BE2C (cell line): ENCODE results near the gene D2HGDH.

ENCODE experiments used
- DNase-seq: peaks from one replicate; pipeline ENCODE4 v3.0.0-alpha.2; 2020
- H3K27me3 ChIP-seq: fragments of 250-450 bp; sonication (Bioruptor Pico); 2 replicates; pipeline ENCODE4 v1.5.1; 2020; ENCODE audit warnings: mild to moderate bottlenecking
- H3K36me3 ChIP-seq: fragments of 250-450 bp; sonication (Bioruptor Pico); 2 replicates; pipeline ENCODE4 v1.5.1; 2020; ENCODE audit warnings: mild to moderate bottlenecking
- H3K4me1 ChIP-seq: fragments of 250-450 bp; sonication (Bioruptor Pico); 2 replicates; pipeline ENCODE4 v1.5.1; 2020
- H3K4me3 ChIP-seq: 2 replicates; pipeline ENCODE4 v1.5.1; 2011; ENCODE audit warnings: low read depth, low read length
- H3K9me3 ChIP-seq: fragments of 250-450 bp; sonication (Bioruptor Pico); 2 replicates; pipeline ENCODE4 v1.5.1; 2020
- TF ChIP-seq, protein P1 (sequence below): IDR thresholded peaks from 2 replicates; pipeline ENCODE4 v1.5.1; 2012; ENCODE audit warnings: mild to moderate bottlenecking, low read depth, low read length

D2HGDH gene

GRCh38 chr2:241796209-241796608, 61.8 kb downstream of the D2HGDH start:
- Histone ChIP-seq H3K9me3 (no peaks in the 10 kb centered on the region; the same call in 1 of the 2 replicates), H3K4me1 (no peaks in the 10 kb centered on the region; the same call in 1 of the 2 replicates), H3K27me3 (no peaks in the 10 kb centered on the region), H3K4me3 (no peak overlapping the region), H3K36me3 (no peaks in the 10 kb centered on the region)
- no peak for DNase-seq
- TF ChIP-seq, protein P1, sequence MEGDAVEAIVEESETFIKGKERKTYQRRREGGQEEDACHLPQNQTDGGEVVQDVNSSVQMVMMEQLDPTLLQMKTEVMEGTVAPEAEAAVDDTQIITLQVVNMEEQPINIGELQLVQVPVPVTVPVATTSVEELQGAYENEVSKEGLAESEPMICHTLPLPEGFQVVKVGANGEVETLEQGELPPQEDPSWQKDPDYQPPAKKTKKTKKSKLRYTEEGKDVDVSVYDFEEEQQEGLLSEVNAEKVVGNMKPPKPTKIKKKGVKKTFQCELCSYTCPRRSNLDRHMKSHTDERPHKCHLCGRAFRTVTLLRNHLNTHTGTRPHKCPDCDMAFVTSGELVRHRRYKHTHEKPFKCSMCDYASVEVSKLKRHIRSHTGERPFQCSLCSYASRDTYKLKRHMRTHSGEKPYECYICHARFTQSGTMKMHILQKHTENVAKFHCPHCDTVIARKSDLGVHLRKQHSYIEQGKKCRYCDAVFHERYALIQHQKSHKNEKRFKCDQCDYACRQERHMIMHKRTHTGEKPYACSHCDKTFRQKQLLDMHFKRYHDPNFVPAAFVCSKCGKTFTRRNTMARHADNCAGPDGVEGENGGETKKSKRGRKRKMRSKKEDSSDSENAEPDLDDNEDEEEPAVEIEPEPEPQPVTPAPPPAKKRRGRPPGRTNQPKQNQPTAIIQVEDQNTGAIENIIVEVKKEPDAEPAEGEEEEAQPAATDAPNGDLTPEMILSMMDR: no peak

- TF ChIP-seq, protein P1: no peak
- Histone ChIP-seq H3K4me3 (no peak overlapping the region), H3K27me3 (no peaks in the 10 kb centered on the region), H3K9me3 (no peaks in the 10 kb centered on the region; the same call in 1 of the 2 replicates), H3K4me1 (peaks cover under 1% of the 10 kb centered on the region; the same call in 1 of the 2 replicates), H3K36me3 (no peaks in the 10 kb centered on the region)
- DNase-seq: peak; percentile 8
Measured at GRCh38 chr2:241796610-241797138, 62.2 kb downstream of the D2HGDH start.

DNA sequence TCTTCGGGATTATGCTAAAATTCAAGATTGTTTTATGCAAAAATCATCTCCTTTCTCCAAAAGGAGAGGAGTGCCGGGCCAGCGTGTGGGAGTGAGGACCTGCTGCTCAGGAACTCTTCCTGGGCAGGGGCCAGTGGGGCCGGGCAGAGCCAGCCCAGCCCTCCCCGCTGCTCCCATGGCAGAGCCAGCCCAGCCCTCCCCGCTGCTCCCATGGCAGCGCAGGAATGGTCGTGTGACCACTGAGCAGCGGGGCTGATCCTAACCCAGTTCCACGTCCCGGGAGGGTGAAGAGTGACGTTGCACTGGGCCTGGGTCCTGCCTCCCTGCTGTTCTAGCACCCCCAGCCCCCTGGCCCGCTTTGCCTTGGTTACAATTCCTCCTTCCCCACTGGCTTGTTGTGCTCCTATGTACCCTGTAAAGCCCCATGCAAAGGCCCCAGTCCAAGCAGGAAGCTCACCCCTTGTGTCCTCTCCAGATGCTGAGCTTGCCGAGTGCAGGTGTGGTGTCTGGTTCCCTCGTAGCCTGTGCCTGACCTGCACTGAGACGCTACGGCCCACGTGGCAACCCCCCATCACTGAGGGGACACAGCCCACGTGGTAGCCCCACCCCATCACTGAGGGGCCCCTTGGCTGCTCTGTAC, 63.1 kb downstream of the D2HGDH start:
- peak; percentile 7 for DNase-seq
- Histone ChIP-seq H3K4me1 (peaks cover 6% of the 10 kb centered on the region), H3K36me3 (no peaks in the 10 kb centered on the region), H3K9me3 (no peaks in the 10 kb centered on the region; the same call in 1 of the 2 replicates), H3K4me3 (no peak overlapping the region), H3K27me3 (no peaks in the 10 kb centered on the region)
- TF ChIP-seq, protein P1: no peak

- Histone ChIP-seq H3K36me3 (no peaks in the 10 kb centered on the region), H3K9me3 (no peaks in the 10 kb centered on the region; the same call in 1 of the 2 replicates), H3K27me3 (no peaks in the 10 kb centered on the region), H3K4me3 (no peak overlapping the region), H3K4me1 (peaks cover 11% of the 10 kb centered on the region)
- peak; percentile 45 for DNase-seq
- TF ChIP-seq, protein P1: no peak
Measured at GRCh38 chr2:241798081-241798630, 63.7 kb downstream of the D2HGDH start.

- Histone ChIP-seq H3K27me3 (no peaks in the 10 kb centered on the region), H3K4me3 (no peak overlapping the region), H3K4me1 (peaks cover 12% of the 10 kb centered on the region), H3K36me3 (no peaks in the 10 kb centered on the region), H3K9me3 (no peaks in the 10 kb centered on the region)
- TF ChIP-seq, protein P1: no peak
- peak; percentile 7 for DNase-seq
Measured at GRCh38 chr2:241798631-241799521, 64.4 kb downstream of the D2HGDH start.
